ENCODE measurements around the gene RAB25. TPM values are rescaled to one million over a fixed set of nuclear protein-coding genes. Genes with fewer than 3 reads are reported as not detected.

RAB25 gene
- total and polyA plus RNA-seq, 2 experiments from 2014 or later: 71.1 to 106 TPM

- Histone ChIP-seq H3K27me3 (no peaks in the 10 kb centered on the region), H3K9me3 (ENCODE audit: low read depth) (no peaks in the 10 kb centered on the region), H3K27ac (peak overlapping the region; percentile 19), H3K4me1 (ENCODE audit: insufficient read depth) (peaks cover 9% of the 10 kb centered on the region), H3K36me3 (replicated peaks; ENCODE audit: insufficient read depth, low read depth) (no peaks in the 10 kb centered on the region), H3K79me2 (peaks cover 39% of the 10 kb centered on the region), H3K9me2 (replicated peaks; ENCODE audit: insufficient read depth) (no peaks in the 10 kb centered on the region), H3K4me2 (no peak overlapping the region), H2AFZ (no peak overlapping the region), H4K20me1 (ENCODE audit: insufficient read depth, poor library complexity, severe bottlenecking) (peaks cover 6% of the 10 kb centered on the region), H3K4me3 (no peak overlapping the region)
- WGBS (ENCODE audit: low lambda C conversion rate, missing lambda C conversion rate): 37% methylated on average over 2 of the region's 2 CpGs
- TF ChIP-seq EZH2 (IDR thresholded peaks at IDR 0.05; ENCODE audit: borderline replicate concordance): no peak
- TF ChIP-seq EZH2phosphoT487 (IDR thresholded peaks at IDR 0.05; ENCODE audit: low read depth, severe bottlenecking, unreplicated experiment): no peak
- no peak for TF ChIP-seq CTCF (IDR thresholded peaks at IDR 0.05; ENCODE audit: poor library complexity)
- peak; percentile 40 for DNase-seq (ENCODE audit: low spot score)
Measured at GRCh38 chr1:156063997-156064285, 3.0 kb downstream of the RAB25 start.

GRCh38 chr1:156064615-156065014, 3.7 kb downstream of the RAB25 start:
- Histone ChIP-seq H2AFZ (no peak overlapping the region), H3K9me3 (ENCODE audit: low read depth) (no peaks in the 10 kb centered on the region), H3K4me1 (ENCODE audit: insufficient read depth) (peaks cover 9% of the 10 kb centered on the region), H3K4me2 (no peak overlapping the region), H3K4me3 (no peak overlapping the region), H3K79me2 (peaks cover 39% of the 10 kb centered on the region), H3K27ac (peak overlapping the region; percentile 19), H4K20me1 (ENCODE audit: insufficient read depth, poor library complexity, severe bottlenecking) (peaks cover 6% of the 10 kb centered on the region), H3K36me3 (replicated peaks; ENCODE audit: insufficient read depth, low read depth) (no peaks in the 10 kb centered on the region), H3K27me3 (no peaks in the 10 kb centered on the region), H3K9me2 (replicated peaks; ENCODE audit: insufficient read depth) (no peaks in the 10 kb centered on the region)
- no peak for DNase-seq (ENCODE audit: low spot score)
- TF ChIP-seq EZH2 (IDR thresholded peaks at IDR 0.05; ENCODE audit: borderline replicate concordance) (no peak), EZH2phosphoT487 (IDR thresholded peaks at IDR 0.05; ENCODE audit: low read depth, severe bottlenecking, unreplicated experiment) (no peak), CTCF (IDR thresholded peaks at IDR 0.05; ENCODE audit: poor library complexity) (no peak)
- 100% methylated on average over 2 of the region's 2 CpGs for WGBS (ENCODE audit: low lambda C conversion rate, missing lambda C conversion rate)

GRCh38 chr1:156065212-156065611, 4.3 kb downstream of the RAB25 start:
- WGBS (ENCODE audit: low lambda C conversion rate, missing lambda C conversion rate): 90% methylated on average over 3 of the region's 3 CpGs

More at GRCh38 chr1:156065212-156065611, 4.3 kb downstream of the RAB25 start:
- Histone ChIP-seq H3K4me3 (no peak overlapping the region), H4K20me1 (ENCODE audit: insufficient read depth, poor library complexity, severe bottlenecking) (peaks cover 6% of the 10 kb centered on the region), H3K9me2 (replicated peaks; ENCODE audit: insufficient read depth) (no peaks in the 10 kb centered on the region), H2AFZ (no peak overlapping the region), H3K27me3 (no peaks in the 10 kb centered on the region), H3K27ac (no peak overlapping the region), H3K4me1 (ENCODE audit: insufficient read depth) (peaks cover 8% of the 10 kb centered on the region), H3K79me2 (peaks cover 39% of the 10 kb centered on the region), H3K4me2 (no peak overlapping the region), H3K9me3 (ENCODE audit: low read depth) (no peaks in the 10 kb centered on the region), H3K36me3 (replicated peaks; ENCODE audit: insufficient read depth, low read depth) (no peaks in the 10 kb centered on the region)
- TF ChIP-seq EZH2 (IDR thresholded peaks at IDR 0.05; ENCODE audit: borderline replicate concordance) (no peak), EZH2phosphoT487 (IDR thresholded peaks at IDR 0.05; ENCODE audit: low read depth, severe bottlenecking, unreplicated experiment) (no peak), CTCF (IDR thresholded peaks at IDR 0.05; ENCODE audit: poor library complexity) (no peak)
- DNase-seq (ENCODE audit: low spot score): no peak
